Measurements from ENCODE around the gene CH25H. TPM values are rescaled to one million over a fixed set of nuclear protein-coding genes. Genes with fewer than 3 reads are reported as not detected.

The CH25H gene
- total RNA-seq, 1 donor from 2014 or later: 4.1 TPM

Other genes with a start within 250 kb of the CH25H start
- gene FAS, start 216.5 kb downstream of the CH25H start, total RNA-seq: 28.6 TPM
- 43.5 TPM for gene LIPA, start 44.5 kb upstream of the CH25H start, total RNA-seq
- 8.6 TPM for gene IFIT2, start 94.7 kb upstream of the CH25H start, total RNA-seq
- 11.2 TPM for gene IFIT3, start 120.7 kb upstream of the CH25H start, total RNA-seq
- gene IFIT1B, start 170.7 kb upstream of the CH25H start, total RNA-seq: 4.9 TPM
- 16.8 TPM for gene IFIT1, start 185.3 kb upstream of the CH25H start, total RNA-seq
- gene IFIT5, start 207.3 kb upstream of the CH25H start, total RNA-seq: 11.9 TPM